ENCODE data around the gene FOCAD. TPM values are rescaled to one million over a fixed set of nuclear protein-coding genes. Genes with fewer than 3 reads are reported as not detected.

FOCAD gene
- total and polyA plus RNA-seq, 2 of the 8 experiments (the other 6 are each of a cell fraction or from before 2014, with no cell fraction given), result 22.0 to 38.4 TPM

DNA sequence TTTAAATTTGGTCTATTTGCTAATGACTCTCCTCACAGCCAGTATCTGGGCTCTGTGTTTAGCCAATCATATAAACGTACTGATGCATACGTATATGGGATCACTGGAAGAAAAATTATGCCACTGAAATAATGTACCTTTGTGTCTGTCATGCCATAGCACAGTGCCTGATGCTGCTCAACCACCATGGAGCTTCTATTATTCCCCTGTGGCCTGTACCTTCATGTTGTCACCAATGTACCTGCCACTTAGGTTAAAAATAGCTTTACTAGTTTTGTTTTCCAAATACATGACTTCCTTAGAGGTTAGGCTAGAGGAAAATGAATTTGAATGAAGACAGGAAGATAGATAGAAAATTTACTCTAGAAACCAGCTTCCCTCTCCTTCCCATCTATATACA, 312.8 kb downstream of the FOCAD start:
- Histone ChIP-seq H3K27me3 (replicated peaks in 1 of 4; ENCODE audit: control insufficient read depth in 3 of 4, extremely low read depth in 1 of 4, insufficient read depth in 3 of 4, low read length in 3 of 4) (no peaks in the 10 kb centered on the region), H4K91ac (replicated peaks; ENCODE audit: insufficient read length, low read length) (no peak overlapping the region), H3K4me2 (ENCODE audit: insufficient read depth in 1 of 2, low read depth in 2 of 2, low read length in 2 of 2) (no peak overlapping the region), H2AK5ac (ENCODE audit: low read depth, low read length) (no peak overlapping the region), H2BK20ac (ENCODE audit: low read length) (no peak overlapping the region), H4K5ac (ENCODE audit: insufficient read length, low read depth, low read length) (no peak overlapping the region), H3K79me2 (ENCODE audit: control insufficient read depth in 1 of 2, insufficient read depth in 2 of 2, low read length in 2 of 2) (no peaks in the 10 kb centered on the region), H4K8ac (ENCODE audit: extremely low read depth, insufficient read depth, low read length) (no peak overlapping the region), H3K36me3 (ENCODE audit: control insufficient read depth in 2 of 4, insufficient read depth in 4 of 4, low read length in 3 of 4) (peaks cover 2 to 18% (median 5%) of the 10 kb centered on the region in 4 experiments; a peak in 4 of 8 replicates), H2BK120ac (replicated peaks; ENCODE audit: low read depth, low read length) (no peak overlapping the region), H2AFZ (ENCODE audit: low read length) (no peak overlapping the region), H4K20me1 (replicated peaks in 1 of 2; ENCODE audit: control insufficient read depth in 1 of 2, insufficient read depth in 2 of 2, low read length in 2 of 2) (no peaks in the 10 kb centered on the region), H2BK15ac (ENCODE audit: low read length) (no peak overlapping the region), H3K27ac (ENCODE audit: low read depth, low read length) (no peak overlapping the region), H3K4me3 (ENCODE audit: extremely low read depth in 1 of 4, insufficient read depth in 2 of 4, low read depth in 3 of 4, low read length in 4 of 4) (no peak overlapping the region), H3K79me1 (ENCODE audit: low read depth, low read length) (no peaks in the 10 kb centered on the region), H3K4ac (replicated peaks; ENCODE audit: insufficient read length, low read depth, low read length) (no peak overlapping the region), H3K14ac (ENCODE audit: insufficient read length) (no peak overlapping the region), H3K18ac (ENCODE audit: extremely low read depth, low read length) (no peak overlapping the region), H3K9ac (replicated peaks in 1 of 4; ENCODE audit: extremely low read depth in 1 of 4, low read depth in 3 of 4, low read length in 3 of 4) (no peak overlapping the region), H2BK5ac (ENCODE audit: low read depth, low read length) (no peak overlapping the region), H3K23ac (ENCODE audit: insufficient read length) (no peak overlapping the region), H3K56ac (replicated peaks; ENCODE audit: insufficient read length, low read depth, low read length) (no peak overlapping the region), H2BK12ac (ENCODE audit: low read depth, low read length) (no peak overlapping the region), H3K23me2 (ENCODE audit: low read depth, low read length) (no peaks in the 10 kb centered on the region), H3K9me3 (ENCODE audit: insufficient read depth in 2 of 2, low read depth in 1 of 2, low read length in 1 of 2) (no peaks in the 10 kb centered on the region), H3K4me1 (replicated peaks in 1 of 4; ENCODE audit: control insufficient read depth in 3 of 4, insufficient read depth in 4 of 4, low read length in 3 of 4) (peaks cover 0 to 2% (median 0%) of the 10 kb centered on the region in 4 experiments; a peak in 1 of 7 replicates)
- DNase-seq (ENCODE audit: low read depth in 1 of 2, low spot score in 2 of 2) (no peak), FAIRE-seq (no peak)
- ChIA-PET POLR2A (ENCODE audit: partially characterized antibody) (interaction anchor here (1.4 kb wide), 1 partner anchor 18 kb away, joined by 3 read pairs; no protein-coding TSS in a partner anchor), CTCF (ENCODE audit: partially characterized antibody) (interaction anchor here (1.0 to 1.4 kb wide), 2 partner anchors 10 to 56 kb away, joined by 3 read pairs; no protein-coding TSS in a partner anchor)
- WGBS, 2 experiments (ENCODE audit: extremely low coverage in 1 of 2, insufficient coverage in 1 of 2, insufficient read length in 1 of 2, insufficient replicate concordance in 2 of 2, low coverage in 1 of 2, low lambda C conversion rate in 2 of 2, missing lambda C conversion rate in 1 of 2), result 78% methylated on average over 2 of the region's 2 CpGs; no CpG with 5 or more reads in 1 of the 2 experiments
- TF ChIP-seq EGR1 (IDR thresholded peaks at IDR 0.05; ENCODE audit: borderline replicate concordance, low read depth, low read length) (no peak), GABPA (IDR thresholded peaks at IDR 0.05; ENCODE audit: borderline replicate concordance, insufficient read depth, low read length) (no peak), CHD1 (IDR thresholded peaks at IDR 0.05; ENCODE audit: low read depth, low read length) (no peak), POU5F1 (IDR thresholded peaks at IDR 0.05; ENCODE audit: low read depth, low read length) (no peak), CBX8 (IDR thresholded peaks at IDR 0.05; ENCODE audit: borderline replicate concordance, low read depth, low read length) (no peak), POLR2AphosphoS5 (IDR thresholded peaks at IDR 0.05; ENCODE audit: low read depth, low read length) (no peak), TEAD4 (IDR thresholded peaks at IDR 0.05; ENCODE audit: low read depth, low read length) (no peak), SIX5 (IDR thresholded peaks at IDR 0.05; ENCODE audit: low read depth, low read length) (no peak), RXRA (IDR thresholded peaks at IDR 0.05; ENCODE audit: insufficient read depth, low read depth, low read length) (no peak), CHD2 (IDR thresholded peaks at IDR 0.05; ENCODE audit: low read length) (no peak), FOSL1 (IDR thresholded peaks at IDR 0.05; ENCODE audit: insufficient read depth, low read depth, low read length) (no peak), GTF2F1 (IDR thresholded peaks at IDR 0.05; ENCODE audit: borderline replicate concordance, low read depth, low read length) (no peak), NANOG (IDR thresholded peaks at IDR 0.05; ENCODE audit: insufficient read depth, low read depth, low read length, poor library complexity, severe bottlenecking) (no peak), RBBP5 (IDR thresholded peaks at IDR 0.05; ENCODE audit: borderline replicate concordance, low read depth, low read length) (no peak), SIRT6 (IDR thresholded peaks at IDR 0.05; ENCODE audit: low read length) (no peak), BACH1 (IDR thresholded peaks at IDR 0.05; ENCODE audit: low read length) (no peak)

Measured in H1 (cell line).